HG03342 (cell line): Measurements from ENCODE around the gene SLC4A5.
"Not testable (repeated sequence)": the region's sequence is repeated elsewhere in the genome, so short reads cannot be mapped to it uniquely, and the experiment has no call there.

Source experiments
- ATAC-seq: cut with Tn5 transposase; IDR thresholded peaks from one replicate; pipeline ENCODE4 v1.9.1; 2021; ENCODE audit warnings: mild to moderate bottlenecking, moderate library complexity; ENCODE audit not compliant: unreplicated experiment

Gene SLC4A5

GRCh38 chr2:74239346-74239745 is 103.9 kb downstream of the SLC4A5 start:
- ATAC-seq, result no peak

- ATAC-seq, result no peak
These were observed 104.3 kb downstream of the SLC4A5 start for GRCh38 chr2:74238879-74239278.

- ATAC-seq, result no peak
These were observed 108.2 kb downstream of the SLC4A5 start for GRCh38 chr2:74235041-74235440.

- no peak for ATAC-seq
These were observed 109.6 kb downstream of the SLC4A5 start for GRCh38 chr2:74233648-74234047.

- no peak for ATAC-seq
These were observed 110.8 kb downstream of the SLC4A5 start for GRCh38 chr2:74232426-74232825.

- ATAC-seq, result not testable (repeated sequence)
These were observed 113.4 kb downstream of the SLC4A5 start for GRCh38 chr2:74229865-74230264.

- ATAC-seq, result no peak
These were observed 114.4 kb downstream of the SLC4A5 start for GRCh38 chr2:74228772-74229171.

GRCh38 chr2:74227646-74228045 is 115.6 kb downstream of the SLC4A5 start:
- ATAC-seq, result no peak

- ATAC-seq, result no peak
These were observed 116.5 kb downstream of the SLC4A5 start for GRCh38 chr2:74226648-74227213.

GRCh38 chr2:74225698-74226459 is 117.3 kb downstream of the SLC4A5 start:
- ATAC-seq, result no peak

- no peak for ATAC-seq
These were observed 119.1 kb downstream of the SLC4A5 start for GRCh38 chr2:74223941-74224770.

- ATAC-seq, result no peak
These were observed 120.9 kb downstream of the SLC4A5 start for GRCh38 chr2:74222300-74222650.

- ATAC-seq, result no peak
These were observed 121.5 kb downstream of the SLC4A5 start for GRCh38 chr2:74221604-74222299.

- ATAC-seq, result no peak
These were observed 122.1 kb downstream of the SLC4A5 start for GRCh38 chr2:74221091-74221490.

GRCh38 chr2:74219846-74220486 is 123.2 kb downstream of the SLC4A5 start:
- ATAC-seq, result no peak

GRCh38 chr2:74216642-74217041 is 126.6 kb downstream of the SLC4A5 start:
- no peak for ATAC-seq

- ATAC-seq, result not testable (repeated sequence)
These were observed 127.4 kb downstream of the SLC4A5 start for GRCh38 chr2:74215771-74216170.

- ATAC-seq, result no peak
These were observed 130.4 kb downstream of the SLC4A5 start for GRCh38 chr2:74212702-74213410.

GRCh38 chr2:74206180-74206688 is 137.0 kb downstream of the SLC4A5 start:
- ATAC-seq, result peak; percentile 81

GRCh38 chr2:74205596-74205995 is 137.6 kb downstream of the SLC4A5 start:
- no peak for ATAC-seq
